ENCODE data around the gene DNAJC4.

- TF ChIP-seq CTCF (IDR thresholded peaks at IDR 0.05) = no peak
- TF ChIP-seq POLR2A (IDR thresholded peaks at IDR 0.05) = no peak
Observed at GRCh38 chr11:64218628-64219353, 11.6 kb upstream of the DNAJC4 start.

All from thyroid gland (tissue), 4 donors.